Measurements from ENCODE around the gene EFNB1. TPM values are rescaled to one million over a fixed set of nuclear protein-coding genes. Genes with fewer than 3 reads are reported as not detected.

The EFNB1 gene
- total RNA-seq, 1 donor from 2014 or later = 15.8 TPM

- no peak for DNase-seq
- intact Hi-C loops (cut with micrococcal nuclease) = loop anchor here (10.0 kb wide), 1 partner anchor 56 kb away; no protein-coding TSS in a partner anchor
Observed at GRCh38 chrX:68838571-68838910, 9.7 kb downstream of the EFNB1 start.

GRCh38 chrX:68839771-68840170 is 10.9 kb downstream of the EFNB1 start:
- intact Hi-C loops (cut with micrococcal nuclease) = loop anchor here (10.0 kb wide), 1 partner anchor 55 kb away; no protein-coding TSS in a partner anchor
- ATAC-seq = no peak
- no peak for DNase-seq

More at GRCh38 chrX:68838571-68838910, 9.7 kb downstream of the EFNB1 start:
- no peak for ATAC-seq

DNA sequence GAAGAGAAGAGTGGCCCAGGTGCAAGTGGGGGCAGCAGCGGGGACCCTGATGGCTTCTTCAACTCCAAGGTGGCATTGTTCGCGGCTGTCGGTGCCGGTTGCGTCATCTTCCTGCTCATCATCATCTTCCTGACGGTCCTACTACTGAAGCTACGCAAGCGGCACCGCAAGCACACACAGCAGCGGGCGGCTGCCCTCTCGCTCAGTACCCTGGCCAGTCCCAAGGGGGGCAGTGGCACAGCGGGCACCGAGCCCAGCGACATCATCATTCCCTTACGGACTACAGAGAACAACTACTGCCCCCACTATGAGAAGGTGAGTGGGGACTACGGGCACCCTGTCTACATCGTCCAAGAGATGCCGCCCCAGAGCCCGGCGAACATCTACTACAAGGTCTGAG is 11.4 kb downstream of the EFNB1 start:
- ATAC-seq = no peak
- DNase-seq = no peak
- intact Hi-C loops (cut with micrococcal nuclease) = no loop called here

- DNase-seq (peak; percentile 56), ATAC-seq (peak; percentile 39)
- intact Hi-C loops (cut with micrococcal nuclease) = no loop called here
Observed at GRCh38 chrX:68841251-68842049, 12.6 kb downstream of the EFNB1 start.

DNA sequence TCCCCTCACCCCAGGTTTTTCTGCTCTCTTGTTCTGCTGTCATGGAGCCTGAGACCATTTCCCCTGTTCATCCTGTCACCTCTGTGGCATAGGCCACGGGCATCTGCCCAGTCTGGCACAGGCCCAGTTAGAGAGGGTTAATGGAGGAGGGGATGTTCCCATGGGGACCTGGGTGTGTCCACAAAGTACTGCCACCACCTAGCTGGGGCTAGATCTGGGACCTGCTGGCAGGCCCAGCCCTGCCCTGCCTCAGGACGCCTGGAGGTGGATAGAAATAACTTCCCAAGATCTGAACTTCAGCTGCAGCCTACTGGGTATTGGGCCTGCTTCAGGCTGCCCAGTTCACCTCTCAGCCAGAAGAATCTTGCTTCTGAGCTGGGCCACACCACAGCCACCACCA is 13.5 kb downstream of the EFNB1 start:
- intact Hi-C loops (cut with micrococcal nuclease) = no loop called here
- ATAC-seq = no peak
- no peak for DNase-seq

- intact Hi-C loops (cut with micrococcal nuclease) = no loop called here
- ATAC-seq (peak; percentile 52), DNase-seq (no peak)
Observed at GRCh38 chrX:68842781-68843581, 14.2 kb downstream of the EFNB1 start.

DNA sequence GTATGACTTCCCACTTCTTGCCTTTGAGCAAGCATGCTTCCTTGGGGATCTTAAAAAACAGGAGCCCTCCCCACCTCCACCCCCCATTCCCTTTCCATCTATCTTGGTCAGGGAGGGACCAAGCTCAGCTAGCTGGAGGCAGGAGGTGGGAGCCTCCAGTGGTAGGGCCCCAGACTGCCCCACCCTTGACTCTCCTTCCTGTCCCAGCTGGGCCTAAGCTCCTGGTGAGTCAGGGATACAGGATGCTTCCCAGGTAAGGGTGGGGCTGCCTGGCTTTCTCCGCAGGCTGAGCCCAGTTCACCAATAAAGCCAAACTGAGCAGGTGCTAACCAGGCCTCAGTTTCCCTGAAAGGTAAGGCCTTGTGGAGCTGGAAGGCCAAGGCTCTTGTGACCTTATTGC is 15.2 kb downstream of the EFNB1 start:
- ATAC-seq (no peak), DNase-seq (no peak)
- intact Hi-C loops (cut with micrococcal nuclease) = no loop called here

DNA sequence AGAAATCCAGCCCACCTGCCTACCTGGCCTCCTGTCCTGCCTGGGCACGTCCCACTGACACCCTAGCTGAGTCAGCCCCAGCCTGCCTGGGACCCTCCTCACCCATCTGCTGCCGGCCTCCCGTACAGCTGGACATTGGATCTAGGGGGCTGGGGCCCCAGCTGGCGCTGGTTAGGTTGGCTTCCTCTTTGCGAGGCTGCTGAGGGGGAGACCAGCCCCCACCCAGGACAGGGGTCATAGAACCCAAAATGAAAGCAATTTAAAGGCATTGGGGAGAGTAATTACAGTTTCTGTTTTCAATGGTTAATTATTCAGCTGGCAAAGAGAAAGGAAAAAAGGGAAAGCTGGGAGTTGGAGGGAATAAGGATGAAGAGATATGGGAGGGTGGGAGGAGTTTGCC is 15.8 kb downstream of the EFNB1 start:
- ATAC-seq = no peak
- intact Hi-C loops (cut with micrococcal nuclease) = no loop called here
- DNase-seq = no peak

GRCh38 chrX:68846536-68846935 is 17.7 kb downstream of the EFNB1 start:
- intact Hi-C loops (cut with micrococcal nuclease) = no loop called here
- peak; percentile 23 for ATAC-seq
- DNase-seq = no peak

DNA sequence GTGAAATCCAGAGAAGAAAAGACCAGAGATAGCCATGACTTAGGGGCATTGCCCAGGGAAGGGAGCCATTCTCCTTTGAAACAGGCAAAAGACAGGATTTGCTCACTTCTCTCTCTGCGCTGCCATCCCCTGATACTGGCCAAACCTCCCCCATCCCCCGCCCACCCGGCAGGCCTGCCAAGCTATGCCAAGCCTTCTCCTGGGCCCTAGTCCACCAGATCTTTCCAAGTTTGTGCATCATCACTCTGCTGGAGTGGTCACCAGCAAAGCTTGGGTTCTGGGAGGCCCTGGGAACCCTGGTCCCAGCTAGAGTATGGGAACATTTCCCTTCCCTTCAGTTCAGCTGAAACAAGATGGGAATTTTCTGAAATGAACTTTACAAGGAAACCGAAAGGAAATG is 18.4 kb downstream of the EFNB1 start:
- intact Hi-C loops (cut with micrococcal nuclease) = no loop called here
- no peak for DNase-seq
- peak; percentile 65 for ATAC-seq

GRCh38 chrX:68848189-68848940 is 19.5 kb downstream of the EFNB1 start:
- ATAC-seq (no peak), DNase-seq (no peak)
- intact Hi-C loops (cut with micrococcal nuclease) = no loop called here

GRCh38 chrX:68851082-68851481 is 22.3 kb downstream of the EFNB1 start:
- ATAC-seq (no peak), DNase-seq (no peak)
- intact Hi-C loops (cut with micrococcal nuclease) = no loop called here

- intact Hi-C loops (cut with micrococcal nuclease) = no loop called here
- ATAC-seq (no peak), DNase-seq (no peak)
Observed at GRCh38 chrX:68852046-68852445, 23.2 kb downstream of the EFNB1 start.

- intact Hi-C loops (cut with micrococcal nuclease) = no loop called here
- DNase-seq (no peak), ATAC-seq (no peak)
Observed at GRCh38 chrX:68853665-68854251, 24.9 kb downstream of the EFNB1 start.

DNA sequence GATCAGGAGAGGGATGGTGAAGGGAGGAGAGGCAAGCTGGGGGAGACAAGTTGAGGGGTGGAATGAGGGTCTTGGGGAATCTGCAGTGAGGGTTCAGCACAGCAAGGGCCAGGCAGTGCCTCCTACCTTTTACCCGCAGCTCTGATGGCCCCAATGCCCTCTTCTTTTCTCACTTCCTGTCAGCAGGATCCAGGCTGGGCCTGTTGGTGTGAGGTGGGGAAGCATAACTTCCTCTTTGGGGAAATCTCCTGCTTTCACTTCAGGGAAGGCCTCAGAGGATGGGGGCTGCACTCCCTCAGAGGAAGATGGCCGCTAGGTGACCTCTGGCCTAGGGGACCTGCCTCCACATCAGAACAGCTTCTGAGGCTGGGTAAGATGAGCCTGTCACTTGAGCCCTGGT is 36.5 kb downstream of the EFNB1 start:
- intact Hi-C loops (cut with micrococcal nuclease) = no loop called here
- ATAC-seq = no peak
- no peak for DNase-seq

DNA sequence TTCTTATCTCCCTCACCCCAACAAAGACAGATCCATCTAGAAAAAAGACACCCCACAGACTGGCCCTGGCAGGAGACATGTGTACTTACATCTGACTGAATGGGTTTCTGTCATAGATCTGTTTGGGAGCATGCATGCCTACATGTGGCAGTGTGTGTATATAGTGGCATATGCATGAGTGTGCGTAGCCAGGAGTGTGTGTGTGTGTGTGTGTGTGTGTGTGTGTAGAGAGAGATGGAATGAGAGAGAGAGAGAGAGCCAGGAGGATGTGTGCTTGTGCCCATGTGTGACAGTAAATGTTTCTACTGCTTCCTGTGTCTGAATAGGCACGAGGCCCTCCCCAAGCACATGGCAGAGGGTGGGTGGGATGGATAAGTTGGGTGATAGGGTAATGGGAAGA is 37.1 kb downstream of the EFNB1 start:
- intact Hi-C loops (cut with micrococcal nuclease) = no loop called here
- DNase-seq = no peak

DNA sequence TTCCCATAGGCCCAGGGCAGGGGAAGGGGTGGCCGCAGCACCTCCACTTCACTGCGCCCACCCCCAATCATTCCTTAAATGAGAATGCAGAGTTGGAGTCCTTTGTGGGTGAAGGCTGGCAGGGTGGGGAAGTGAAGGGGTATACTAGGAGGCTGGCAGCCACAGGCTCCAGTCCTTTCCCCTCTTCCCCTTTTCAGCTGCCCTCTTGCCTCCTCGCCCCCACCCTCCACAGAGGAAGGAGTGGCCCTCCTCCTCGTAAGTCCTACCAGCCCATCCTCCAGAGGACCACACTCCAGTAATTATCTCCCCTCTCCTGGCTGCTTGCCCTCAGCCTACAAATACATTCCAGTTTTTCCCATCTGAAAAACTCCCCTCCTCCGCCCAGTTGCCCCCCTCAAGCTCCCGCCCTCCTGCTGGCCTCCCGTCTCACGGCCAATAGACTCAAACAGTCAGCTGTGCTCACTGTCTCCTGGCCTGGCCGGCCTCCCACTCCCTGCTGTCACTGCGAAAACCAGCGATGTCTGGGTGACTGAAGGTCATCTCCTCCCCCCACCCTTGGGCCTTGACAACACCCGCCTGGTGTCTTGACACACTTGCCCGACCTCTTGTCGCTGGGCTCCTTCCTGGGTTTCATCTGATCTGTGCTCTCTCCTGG is 38.8 kb downstream of the EFNB1 start:
- peak; percentile 65 for ATAC-seq

More for the DNA sequence above, 37.1 kb downstream of the EFNB1 start:
- no peak for ATAC-seq

DNA sequence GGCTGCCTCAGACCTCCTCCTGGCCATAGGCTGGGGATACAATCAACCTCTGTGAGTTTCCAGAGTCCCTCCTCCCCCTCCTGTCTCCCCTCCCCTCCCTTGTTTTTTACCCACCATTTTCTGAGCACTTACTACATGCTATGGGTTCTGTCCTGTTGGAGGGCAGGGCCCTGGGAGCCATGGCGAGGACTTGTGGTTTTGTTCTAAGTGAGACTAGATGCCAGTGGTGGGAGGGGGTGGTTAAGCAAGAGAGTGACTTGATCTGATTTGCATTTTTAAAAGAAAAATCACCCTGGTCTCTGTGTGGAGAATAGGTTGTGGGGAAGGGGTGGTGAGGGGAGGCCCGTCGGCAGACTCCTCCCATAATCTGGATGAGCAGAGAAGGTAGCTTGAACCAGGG is 39.5 kb downstream of the EFNB1 start:
- DNase-seq (no peak), ATAC-seq (no peak)
- intact Hi-C loops (cut with micrococcal nuclease) = no loop called here

More for the DNA sequence above, 38.8 kb downstream of the EFNB1 start:
- peak; percentile 48 for DNase-seq
- intact Hi-C loops (cut with micrococcal nuclease) = no loop called here
